HG02884 (cell line): ENCODE results near the gene FRMD4A.
"Not testable (repeated sequence)": the region's sequence is repeated elsewhere in the genome, so short reads cannot be mapped to it uniquely, and the experiment has no call there.

Source experiments
- ATAC-seq: cut with Tn5 transposase; IDR thresholded peaks from one replicate; pipeline ENCODE4 v1.9.1; 2021; ENCODE audit warnings: mild to moderate bottlenecking, moderate library complexity; ENCODE audit not compliant: unreplicated experiment

The FRMD4A gene

GRCh38 chr10:14244147-14244546 lies 86.6 kb downstream of the FRMD4A start:
- ATAC-seq: no peak

GRCh38 chr10:14243221-14243620 lies 87.5 kb downstream of the FRMD4A start:
- no peak for ATAC-seq

- no peak for ATAC-seq
Observed at GRCh38 chr10:14241196-14241595, 89.5 kb downstream of the FRMD4A start.

DNA sequence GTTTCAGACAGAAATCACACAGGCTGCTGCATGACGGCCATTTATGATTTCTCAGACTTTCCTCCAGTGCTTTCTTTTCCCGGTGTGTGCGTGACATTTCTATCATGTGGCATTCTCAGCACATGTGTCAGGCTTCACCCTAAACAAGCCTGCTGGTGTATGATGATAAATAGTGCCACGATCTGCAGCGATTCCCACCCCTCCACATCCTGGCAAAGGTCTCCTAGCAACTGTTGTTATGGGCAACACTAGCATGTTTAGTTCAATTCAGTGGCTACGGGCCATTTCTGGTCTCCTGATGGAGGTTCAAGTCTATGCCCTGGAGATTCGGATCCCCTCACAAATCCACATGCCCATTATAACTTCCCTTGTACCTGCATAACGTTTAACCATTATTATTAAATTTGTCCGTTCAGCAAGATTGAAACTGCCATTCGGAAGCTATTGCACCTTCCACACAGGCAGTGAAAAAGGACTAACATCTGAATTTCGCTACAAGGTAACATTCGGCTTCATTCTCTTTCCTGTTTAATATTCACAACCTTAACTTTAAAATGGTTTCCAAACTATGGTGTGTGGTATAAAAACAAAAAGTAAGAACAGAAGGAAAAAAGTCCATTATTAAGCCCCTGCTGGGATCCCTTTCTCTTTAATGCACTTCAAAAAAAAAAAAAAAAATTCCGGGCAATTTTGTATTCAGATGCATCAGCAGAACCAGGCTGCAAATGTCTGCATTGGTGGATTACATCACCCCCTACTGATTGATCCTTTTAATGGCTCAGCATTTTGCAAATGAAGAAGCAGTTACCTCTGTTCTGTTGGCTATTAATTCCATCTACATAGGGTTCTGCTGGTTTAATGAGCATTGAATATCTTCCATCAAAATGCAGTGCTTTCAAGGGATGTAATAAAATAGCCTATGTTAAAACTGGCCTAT lies 90.2 kb downstream of the FRMD4A start:
- no peak for ATAC-seq

DNA sequence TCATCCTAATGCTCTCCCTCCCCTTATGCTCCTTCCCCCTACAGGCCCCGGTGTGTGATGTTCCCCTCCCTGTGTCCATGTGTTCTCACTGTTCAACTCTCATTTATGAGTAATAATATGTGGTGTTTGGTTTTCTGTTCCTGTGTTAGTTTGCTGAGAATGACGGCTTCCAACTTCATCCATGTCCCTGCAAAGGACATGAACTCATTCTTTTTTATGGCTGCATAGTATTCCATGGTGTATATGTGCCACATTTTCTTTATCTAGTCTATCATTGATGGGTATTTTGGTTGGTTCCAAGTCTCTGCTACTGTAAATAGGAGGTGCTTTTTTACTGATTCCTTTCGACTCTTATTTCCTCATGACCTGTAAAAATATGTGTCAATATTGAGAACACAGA lies 92.1 kb downstream of the FRMD4A start:
- ATAC-seq: not testable (repeated sequence)

DNA sequence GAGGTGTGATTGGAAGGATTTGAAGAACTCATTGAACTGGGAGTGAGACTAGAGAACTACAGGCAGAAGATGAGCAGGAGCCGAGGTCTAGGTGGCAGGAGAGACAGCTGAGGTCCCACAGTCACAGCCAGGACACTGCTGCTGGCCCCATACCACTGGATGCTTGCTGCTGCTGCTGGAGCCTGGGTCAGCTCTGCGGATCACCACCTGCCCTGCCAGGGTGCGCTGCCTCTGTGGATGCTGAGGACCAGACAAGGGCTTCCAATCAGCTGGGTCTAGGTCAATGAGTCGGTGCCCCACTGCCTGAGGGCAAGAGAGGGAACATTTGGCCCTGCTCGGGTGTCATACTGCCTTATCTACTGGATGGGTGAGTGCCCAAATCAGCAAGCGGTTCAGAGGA lies 94.4 kb downstream of the FRMD4A start:
- ATAC-seq: no peak

- no peak for ATAC-seq
Observed at GRCh38 chr10:14235566-14236195, 95.0 kb downstream of the FRMD4A start.

- ATAC-seq: no peak
Observed at GRCh38 chr10:14233566-14233965, 97.2 kb downstream of the FRMD4A start.

- not testable (repeated sequence) for ATAC-seq
Observed at GRCh38 chr10:14228798-14229197, 101.9 kb downstream of the FRMD4A start.

GRCh38 chr10:14225379-14225778 lies 105.3 kb downstream of the FRMD4A start:
- ATAC-seq: no peak

GRCh38 chr10:14220026-14220425 lies 110.7 kb downstream of the FRMD4A start:
- ATAC-seq: no peak

DNA sequence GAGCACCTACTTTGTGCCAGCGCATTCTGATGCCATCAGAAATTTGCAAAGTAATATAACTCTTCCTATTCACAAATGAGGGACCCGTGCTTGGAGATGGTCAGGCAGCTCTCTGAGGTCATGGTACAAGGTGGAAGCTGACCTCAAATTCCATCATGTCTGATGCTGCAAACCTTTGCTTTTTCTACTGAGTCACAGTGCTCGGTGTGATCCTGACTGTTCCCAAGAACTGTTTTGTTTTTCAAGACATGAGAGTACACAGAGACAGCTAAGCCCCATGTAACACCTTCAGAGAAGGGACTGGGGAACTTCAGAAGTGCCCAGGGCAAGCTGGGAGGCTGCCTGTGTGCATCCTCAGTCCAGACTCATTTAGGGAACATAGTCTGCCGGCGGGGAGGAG lies 111.3 kb downstream of the FRMD4A start:
- no peak for ATAC-seq

GRCh38 chr10:14215641-14216040 lies 115.1 kb downstream of the FRMD4A start:
- ATAC-seq: no peak

GRCh38 chr10:14213703-14214102 lies 117.0 kb downstream of the FRMD4A start:
- ATAC-seq: not testable (repeated sequence)

DNA sequence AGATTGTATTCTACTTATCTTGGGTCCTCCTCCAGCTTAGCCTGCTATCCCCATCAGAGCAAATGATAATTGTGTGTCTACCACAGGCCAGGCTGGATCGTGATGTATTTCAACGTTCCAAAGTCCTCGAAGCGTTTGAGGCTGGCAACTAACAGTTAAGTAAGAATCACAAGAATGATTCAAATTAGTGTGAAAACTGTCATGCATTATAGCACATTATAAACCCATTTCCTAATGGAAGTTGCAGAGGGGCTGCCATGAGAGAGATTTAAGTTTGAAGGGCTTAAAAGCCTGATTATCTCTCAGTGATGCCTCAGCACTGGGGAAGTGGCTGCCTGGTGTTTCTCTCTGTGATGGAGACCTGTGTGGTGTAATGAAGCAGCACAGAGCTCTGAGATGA lies 119.1 kb downstream of the FRMD4A start:
- ATAC-seq: no peak

- no peak for ATAC-seq
Observed at GRCh38 chr10:14208231-14208630, 122.5 kb downstream of the FRMD4A start.

DNA sequence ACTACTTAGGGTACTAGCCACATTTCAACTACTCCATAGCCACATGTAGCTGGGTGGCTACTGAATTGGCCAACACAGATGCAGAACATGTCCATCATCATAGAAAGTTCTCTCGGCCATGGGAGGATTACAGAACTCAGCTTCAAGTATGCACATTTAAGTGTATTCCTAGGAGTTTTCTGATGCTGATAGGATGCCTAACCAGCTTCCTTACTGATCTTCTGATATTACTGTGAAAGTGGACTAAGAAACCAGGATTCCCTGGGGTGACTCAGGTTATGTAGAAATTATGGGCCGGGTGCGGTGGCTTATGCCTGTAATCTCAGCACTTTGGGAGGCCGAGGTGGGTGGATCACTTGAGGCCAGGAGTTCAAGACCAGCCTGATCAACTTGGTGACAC lies 125.5 kb downstream of the FRMD4A start:
- ATAC-seq: no peak

DNA sequence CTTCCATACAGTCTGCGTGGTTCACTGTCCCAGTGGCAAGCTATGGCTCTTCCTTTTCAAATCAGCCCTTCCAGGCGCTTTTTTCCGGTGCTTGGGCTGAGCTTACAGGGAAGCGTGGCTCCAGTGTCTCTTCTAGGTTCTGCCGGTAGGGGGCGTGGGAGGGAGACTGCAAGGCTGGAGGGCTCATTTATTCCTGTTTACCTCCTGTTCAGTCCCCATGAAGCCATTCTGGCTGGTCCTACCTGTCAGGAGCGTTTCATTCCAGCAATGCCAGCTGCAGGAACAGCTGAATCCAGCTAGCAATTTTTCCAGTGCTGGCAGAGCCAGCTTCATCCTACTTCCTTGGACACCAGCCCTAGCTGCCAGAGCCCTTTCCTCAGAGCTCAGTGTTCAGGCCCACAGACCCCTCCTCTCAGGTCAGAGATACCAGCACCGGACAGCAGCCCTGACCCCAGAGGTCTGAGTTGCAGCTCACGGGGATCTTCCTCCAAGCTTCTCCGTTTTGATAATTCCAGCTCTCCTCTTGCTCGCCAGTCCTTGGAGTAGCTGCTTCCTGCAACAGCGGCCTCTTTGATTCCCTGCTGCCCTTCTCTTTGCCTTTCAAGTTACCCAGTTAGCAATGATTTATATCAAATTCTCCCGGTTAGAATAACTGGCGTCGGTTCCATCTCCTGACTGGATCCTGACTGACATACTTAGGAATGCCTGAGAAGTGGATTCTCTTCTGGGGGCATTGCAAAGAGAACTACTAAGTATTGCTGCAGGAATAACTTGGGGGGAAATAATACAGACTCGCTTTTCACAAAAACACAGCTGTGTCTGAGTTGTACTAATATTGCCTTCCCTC lies 129.8 kb downstream of the FRMD4A start:
- ATAC-seq: no peak

DNA sequence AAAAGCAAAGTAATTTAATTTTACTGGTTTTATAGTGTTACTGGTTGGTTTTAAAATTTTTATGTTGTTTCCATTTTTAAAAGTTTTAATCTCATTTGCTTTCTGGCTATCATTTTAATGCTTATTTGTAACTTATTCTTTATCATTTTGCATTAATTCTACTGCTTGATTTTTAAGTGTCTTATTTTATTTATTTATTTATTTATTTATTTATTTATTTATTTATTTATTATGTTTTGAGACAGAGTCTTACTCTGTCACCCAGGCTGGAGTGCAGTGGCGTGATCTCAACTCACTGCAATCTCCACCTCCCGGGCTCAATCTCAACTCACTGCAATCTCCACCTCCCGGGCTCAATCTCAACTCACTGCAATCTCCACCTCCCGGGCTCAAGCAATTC lies 131.6 kb downstream of the FRMD4A start:
- ATAC-seq: not testable (repeated sequence)

- no peak for ATAC-seq
Observed at GRCh38 chr10:14198078-14198477, 132.6 kb downstream of the FRMD4A start.

DNA sequence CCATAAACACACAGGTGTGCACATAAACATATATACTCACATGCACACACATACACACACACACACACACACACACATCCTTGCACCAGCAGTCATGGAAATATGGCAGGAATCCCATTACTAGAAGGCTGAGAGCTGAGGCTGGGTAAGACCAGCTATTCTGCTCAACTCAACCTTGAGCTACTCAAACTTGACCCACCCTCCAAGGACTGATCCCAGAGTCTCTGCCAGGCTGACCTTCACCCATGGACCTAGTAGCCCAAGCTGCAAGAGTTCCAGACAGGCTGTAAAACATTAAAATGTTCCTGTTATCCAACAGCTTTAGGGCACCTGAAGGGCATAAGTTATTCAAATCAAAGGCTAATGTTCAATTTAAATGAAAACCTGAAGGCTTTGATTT lies 134.6 kb downstream of the FRMD4A start:
- ATAC-seq: no peak
